Raji (cell line): ENCODE results near the gene STH.

ENCODE experiments used
- POLR2A ChIP-seq: IDR thresholded peaks from 2 replicates; pipeline ENCODE4 v1.6.1; 2011; ENCODE audit warnings: low read depth, low read length, control low read depth; ENCODE audit not compliant: insufficient read depth

Gene STH

GRCh38 chr17:46042925-46043324 is 43.9 kb downstream of the STH start:
- no peak for TF ChIP-seq POLR2A

GRCh38 chr17:46043606-46044005 is 44.6 kb downstream of the STH start:
- no peak for TF ChIP-seq POLR2A

GRCh38 chr17:46044286-46044928 is 45.4 kb downstream of the STH start:
- no peak for TF ChIP-seq POLR2A

- no peak for TF ChIP-seq POLR2A
Measured at GRCh38 chr17:46044989-46045388, 45.9 kb downstream of the STH start.

- TF ChIP-seq POLR2A, result no peak
Measured at GRCh38 chr17:46045639-46046038, 46.6 kb downstream of the STH start.

GRCh38 chr17:46046957-46047356 is 47.9 kb downstream of the STH start:
- no peak for TF ChIP-seq POLR2A

GRCh38 chr17:46047398-46047797 is 48.3 kb downstream of the STH start:
- TF ChIP-seq POLR2A, result no peak

GRCh38 chr17:46047856-46048255 is 48.8 kb downstream of the STH start:
- TF ChIP-seq POLR2A, result no peak
